22Rv1 (cell line): Measurements from ENCODE around the gene SLC50A1.

Source experiments
- CTCF ChIP-seq: fragments of 450-650 bp; IDR thresholded peaks from 2 replicates; pipeline ENCODE4 v1.5.1; 2017; ENCODE audit warnings: mild to moderate bottlenecking
- ZFX ChIP-seq: fragments of 450-650 bp; IDR thresholded peaks from 2 replicates; pipeline ENCODE4 v1.6.1; 2017; ENCODE audit warnings: antibody characterized with exemption, borderline replicate concordance

GRCh38 chr1:155127105-155127966, 8.3 kb upstream of the SLC50A1 start, which contains the start of gene EFNA1:
- TF ChIP-seq CTCF (no peak), ZFX (no peak)
